HG02970 (cell line): ENCODE data around the gene KIRREL1.

ENCODE experiments used
- ATAC-seq: cut with Tn5 transposase; IDR thresholded peaks from one replicate; pipeline ENCODE4 v1.9.1; 2021; ENCODE audit warnings: mild to moderate bottlenecking, moderate library complexity, moderate number of reproducible peaks; ENCODE audit not compliant: unreplicated experiment, low FRiP score

KIRREL1 gene

GRCh38 chr1:157993147-157993917, at the start of gene KIRREL1:
Gene KIRREL1, plus strand, starts transcription at chr1:157993645. Its CDS starts 32 bp downstream, at chr1:157993677.
- no peak for ATAC-seq

- no peak for ATAC-seq
Observed at GRCh38 chr1:157944663-157945280, 48.7 kb upstream of the KIRREL1 start.

DNA sequence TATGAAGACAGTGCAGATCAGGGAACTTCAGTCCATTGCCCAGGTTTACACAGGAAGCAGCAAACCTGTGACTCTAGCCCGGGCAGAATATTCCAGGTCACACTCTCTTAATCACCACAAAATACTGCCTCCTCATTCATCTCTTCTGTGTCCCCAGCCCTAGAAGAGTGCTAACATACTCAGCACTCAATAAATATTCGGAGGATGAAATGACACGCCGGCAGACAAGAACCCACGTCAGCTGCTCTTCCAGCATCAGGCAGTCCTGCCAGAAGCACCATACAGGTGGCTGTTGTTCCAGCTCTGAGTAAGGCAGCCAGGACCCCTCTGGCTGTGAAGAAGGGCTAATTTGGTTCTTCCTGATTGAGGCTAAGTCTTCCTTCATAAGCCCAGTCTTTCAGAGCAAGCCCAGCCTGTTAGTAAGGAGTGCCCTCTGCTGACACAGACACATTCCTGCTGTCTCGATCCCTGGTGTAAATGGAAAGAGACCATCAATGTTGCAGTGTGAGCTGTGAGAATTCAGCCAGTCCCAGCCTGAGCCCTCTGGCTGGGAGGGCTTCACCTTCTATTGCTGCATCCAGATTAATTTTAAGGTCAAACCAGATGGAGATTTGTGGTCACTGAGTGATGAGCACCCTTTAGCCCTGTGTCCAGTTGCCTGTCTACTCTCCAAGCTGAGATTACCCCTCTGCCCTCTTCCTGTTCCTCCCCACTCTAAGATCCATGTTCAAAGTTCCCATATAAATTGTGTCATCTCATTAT, 45.0 kb upstream of the KIRREL1 start:
- ATAC-seq: no peak

DNA sequence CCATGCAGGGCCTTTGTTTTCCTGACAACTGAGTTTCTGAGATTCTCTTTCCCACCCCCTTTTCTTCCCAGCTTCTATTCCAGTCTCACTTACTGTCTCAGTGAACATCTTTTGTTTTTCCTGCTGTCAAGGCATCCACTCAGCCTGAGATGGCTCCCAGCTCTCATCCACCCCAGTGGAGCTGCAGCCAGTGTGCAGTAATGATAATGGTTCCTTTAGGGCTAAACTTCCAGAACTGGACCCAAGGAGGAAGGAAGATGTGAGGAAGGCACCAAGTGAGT, 44.4 kb upstream of the KIRREL1 start:
- ATAC-seq: no peak

DNA sequence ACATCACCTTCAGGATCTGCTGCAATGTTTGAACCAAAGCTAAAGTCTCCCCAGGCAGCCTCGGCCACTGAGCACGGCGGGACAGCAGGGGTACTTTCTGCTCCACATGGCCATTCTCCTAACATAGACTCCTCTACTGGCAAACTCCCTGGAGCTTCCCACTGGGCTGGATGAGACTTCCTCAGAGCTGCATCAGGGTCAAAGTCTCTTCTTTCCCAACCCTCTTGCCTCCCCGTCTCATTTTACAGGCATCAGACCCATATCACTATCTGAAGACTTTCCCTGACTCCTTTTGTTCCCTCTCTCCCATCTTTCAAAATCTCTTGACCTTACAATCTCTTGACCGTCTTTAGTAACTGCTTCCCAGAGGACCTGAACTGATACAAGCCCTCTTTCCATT, 42.2 kb upstream of the KIRREL1 start:
- ATAC-seq: no peak

DNA sequence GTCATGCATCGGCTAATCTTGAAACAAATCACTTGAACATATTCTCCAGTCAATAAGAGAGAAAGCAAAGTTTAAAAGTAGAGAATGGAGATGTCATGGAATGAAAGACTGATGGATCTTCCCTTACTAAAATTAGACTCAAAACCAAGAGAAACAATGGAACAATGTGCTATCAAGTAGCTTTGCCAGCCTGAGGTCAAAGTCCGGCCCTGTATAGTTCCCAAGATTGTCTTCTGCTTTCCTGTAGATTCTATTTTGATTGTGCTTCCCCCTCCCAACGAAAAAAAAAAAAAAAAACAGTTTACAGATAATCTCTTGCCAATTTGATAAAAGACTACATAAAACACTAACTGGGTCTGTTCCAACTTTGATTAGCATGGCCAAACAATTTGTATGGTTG, 40.8 kb upstream of the KIRREL1 start:
- no peak for ATAC-seq

DNA sequence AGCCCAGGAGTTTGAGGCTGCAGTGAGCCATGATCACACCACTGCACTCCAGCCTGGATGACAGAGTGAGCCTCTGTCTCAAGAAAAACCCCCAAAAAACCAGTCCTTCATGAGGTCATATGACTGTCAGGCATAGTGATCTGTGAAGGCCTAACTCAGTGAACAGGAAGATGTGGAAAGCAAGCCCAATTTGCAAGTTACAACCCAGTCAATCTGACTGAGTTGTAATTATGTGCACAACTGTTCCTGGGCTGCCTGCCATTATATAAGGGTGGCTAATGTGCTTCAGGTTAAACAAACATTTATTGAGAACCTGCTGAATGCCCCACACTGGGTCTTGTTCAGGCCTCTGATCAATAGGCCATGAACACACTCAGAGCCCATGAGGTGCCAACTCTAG, 38.2 kb upstream of the KIRREL1 start:
- ATAC-seq: no peak

- no peak for ATAC-seq
Observed at GRCh38 chr1:157955857-157956256, 37.6 kb upstream of the KIRREL1 start.

DNA sequence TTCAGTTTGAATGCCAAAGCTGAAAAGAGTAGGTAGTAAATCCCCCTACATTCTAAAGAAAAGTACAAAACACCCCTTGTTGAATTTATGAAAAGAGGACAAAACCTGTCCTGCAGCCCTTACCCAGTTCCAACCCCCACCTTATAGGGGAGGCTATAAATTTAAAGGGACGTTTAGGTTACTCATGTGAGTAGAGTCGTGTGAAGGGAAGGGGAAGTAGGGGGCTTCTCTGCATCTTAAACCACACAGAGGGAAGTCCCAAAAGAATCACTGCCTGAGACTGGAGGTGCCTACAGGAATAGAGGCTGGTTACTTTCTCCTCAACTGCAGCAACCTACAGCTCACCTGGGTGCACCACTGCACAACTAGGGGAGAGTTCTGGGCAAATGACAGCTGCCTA, 36.7 kb upstream of the KIRREL1 start:
- ATAC-seq: no peak

GRCh38 chr1:157958263-157958662, 35.2 kb upstream of the KIRREL1 start:
- ATAC-seq: no peak

DNA sequence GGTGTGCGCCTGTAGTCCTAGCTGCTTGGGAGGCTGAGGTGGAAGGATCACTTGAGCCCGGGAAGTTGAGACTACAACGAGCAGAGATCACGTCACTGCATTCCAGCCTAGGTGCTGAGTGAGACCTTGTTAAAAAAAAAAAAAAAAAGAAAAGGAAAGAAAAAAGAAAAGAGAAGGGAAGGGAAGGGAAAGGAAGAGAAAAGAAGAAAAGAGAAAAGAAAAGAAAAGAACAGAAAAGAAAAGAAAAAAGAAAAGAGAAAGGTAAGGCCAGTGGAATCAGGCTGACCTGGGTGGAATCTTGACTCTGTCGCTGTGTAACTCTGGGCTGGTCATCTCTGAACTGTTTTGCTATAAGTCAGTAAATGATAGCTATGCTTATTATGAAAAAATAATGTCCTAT, 33.7 kb upstream of the KIRREL1 start:
- no peak for ATAC-seq

GRCh38 chr1:157960773-157961172, 32.7 kb upstream of the KIRREL1 start:
- ATAC-seq: no peak

GRCh38 chr1:157961805-157962762, 31.4 kb upstream of the KIRREL1 start:
- no peak for ATAC-seq

GRCh38 chr1:157963713-157964112, 29.7 kb upstream of the KIRREL1 start:
- ATAC-seq: peak; percentile 51

DNA sequence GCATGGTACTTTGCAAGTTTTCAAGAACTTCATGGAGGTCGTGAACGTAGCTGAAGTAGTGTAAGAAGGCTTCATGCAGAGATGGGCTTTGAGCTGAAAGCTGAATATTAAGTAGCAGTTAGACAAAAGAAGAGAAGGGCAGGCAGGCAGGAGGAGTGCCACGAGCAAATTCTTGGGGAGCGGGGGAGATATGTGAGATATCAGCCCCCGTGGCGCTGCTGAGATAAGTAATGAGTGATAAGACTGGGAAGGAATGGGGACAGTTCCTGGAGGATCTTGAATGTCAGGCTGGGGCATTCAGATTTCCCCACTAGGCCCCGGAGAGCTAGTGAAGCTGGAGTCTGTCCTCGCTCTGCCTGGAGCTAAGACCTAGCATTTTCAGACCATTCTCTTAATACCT, 27.9 kb upstream of the KIRREL1 start:
- ATAC-seq: no peak

GRCh38 chr1:157966031-157966537, 27.4 kb upstream of the KIRREL1 start:
- ATAC-seq: no peak

- ATAC-seq: no peak
Observed at GRCh38 chr1:157967205-157967604, 26.2 kb upstream of the KIRREL1 start.

GRCh38 chr1:157968508-157968907, 24.9 kb upstream of the KIRREL1 start:
- no peak for ATAC-seq

DNA sequence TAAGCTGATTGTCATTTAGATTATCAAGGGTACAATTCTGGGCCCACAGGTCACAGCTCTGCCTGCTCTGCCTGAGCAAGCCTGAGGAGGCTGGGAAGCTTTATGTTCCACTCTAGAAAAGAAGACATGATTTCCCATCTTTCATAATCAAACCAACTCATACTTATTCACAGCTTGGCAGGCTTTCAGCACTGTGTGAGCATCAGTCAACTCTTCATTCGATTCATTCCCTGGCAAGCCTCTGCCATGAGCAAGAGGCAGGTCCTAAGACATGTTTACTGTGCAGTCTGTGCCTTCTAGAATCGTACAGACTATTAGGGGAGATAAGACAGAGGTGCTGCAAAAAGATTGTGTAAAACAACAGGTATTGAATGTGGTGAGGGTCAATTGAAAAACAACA, 24.5 kb upstream of the KIRREL1 start:
- ATAC-seq: no peak

GRCh38 chr1:157969697-157970485, 23.6 kb upstream of the KIRREL1 start:
- no peak for ATAC-seq
